Measurements from ENCODE around the gene AHNAK2.
"Not testable (repeated sequence)": the region's sequence is repeated elsewhere in the genome, so short reads cannot be mapped to it uniquely, and the experiment has no call there.

The AHNAK2 gene

DNA sequence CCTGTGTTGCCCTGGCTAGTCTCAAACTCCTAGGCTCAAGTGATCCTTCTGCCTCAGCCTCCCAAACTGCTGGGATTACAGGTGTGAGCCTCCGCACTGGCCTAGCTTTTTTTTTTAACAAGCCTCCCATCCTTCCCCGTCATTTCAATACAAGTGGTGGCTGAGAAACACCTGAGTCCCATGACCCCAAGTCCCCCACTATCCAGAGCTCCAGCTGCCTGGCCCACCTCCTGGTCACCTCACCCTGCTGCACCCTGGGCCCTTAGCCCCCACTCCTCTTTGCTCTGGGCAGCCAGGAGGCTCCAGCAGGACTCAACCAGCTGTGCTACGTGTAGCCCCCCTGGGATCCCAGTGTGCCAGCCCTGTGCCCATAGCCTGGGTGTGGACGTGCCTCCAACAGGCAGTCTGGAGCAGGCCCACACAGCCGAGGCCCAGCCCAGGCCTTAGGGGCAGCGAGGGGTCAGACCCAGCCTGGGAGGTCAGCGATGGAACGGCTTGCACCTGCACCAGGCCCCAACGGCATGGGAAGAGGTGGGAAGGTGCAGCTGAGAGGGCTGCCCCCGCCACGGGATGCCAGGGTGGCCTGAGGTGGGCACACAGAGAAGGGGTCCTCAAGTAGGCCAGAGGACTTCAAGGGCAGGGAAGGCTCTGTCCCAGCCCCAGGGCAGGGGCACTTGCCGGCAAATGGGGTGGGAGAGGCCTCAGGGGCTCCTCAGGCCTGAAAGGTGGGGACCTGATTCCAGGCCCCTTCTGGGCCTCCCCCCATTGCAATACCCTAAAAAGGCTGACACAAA lies 6.5 kb downstream of the AHNAK2 start:
- no peak for FAIRE-seq

DNA sequence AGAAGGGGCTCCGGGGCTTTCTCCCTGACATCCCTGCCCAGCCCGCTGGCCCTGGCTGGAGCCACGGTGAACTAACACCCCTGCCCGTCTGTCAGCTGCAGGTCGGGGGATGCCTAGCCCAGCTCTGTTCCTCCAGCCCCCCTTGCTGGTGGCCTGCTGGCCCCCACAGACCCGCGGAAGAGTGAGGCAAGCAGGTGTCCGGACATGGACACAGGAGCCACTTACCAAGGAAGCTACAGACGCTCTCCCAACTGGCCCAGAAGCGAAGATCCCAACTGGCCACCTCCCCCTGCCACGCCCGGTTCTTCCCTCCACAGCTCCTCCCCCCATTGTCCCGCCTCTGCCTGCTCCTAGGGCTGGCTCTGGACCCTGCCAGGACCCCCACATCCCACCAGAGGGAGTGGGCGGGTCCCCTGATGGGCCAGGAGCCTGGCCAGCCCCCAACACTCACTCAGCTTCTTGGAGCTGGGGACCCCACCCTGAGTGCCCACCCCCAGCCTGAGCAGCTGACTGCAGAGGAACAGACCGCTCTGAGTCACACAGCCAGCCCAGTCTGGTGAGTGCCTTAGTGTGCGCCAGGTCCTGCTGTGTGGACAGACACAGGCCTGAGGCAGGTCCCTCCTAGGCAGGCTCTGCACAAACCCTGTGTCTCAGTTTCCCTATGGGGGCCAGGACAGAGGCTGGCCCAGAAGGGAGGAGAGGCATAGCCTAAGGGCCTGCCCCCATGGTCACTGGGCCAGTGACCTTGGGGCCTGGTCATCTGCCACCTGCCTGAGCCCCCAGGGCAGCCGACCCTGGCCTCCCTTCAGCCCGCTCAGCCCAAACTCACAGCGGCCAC lies 7.7 kb downstream of the AHNAK2 start:
- no peak for FAIRE-seq

DNA sequence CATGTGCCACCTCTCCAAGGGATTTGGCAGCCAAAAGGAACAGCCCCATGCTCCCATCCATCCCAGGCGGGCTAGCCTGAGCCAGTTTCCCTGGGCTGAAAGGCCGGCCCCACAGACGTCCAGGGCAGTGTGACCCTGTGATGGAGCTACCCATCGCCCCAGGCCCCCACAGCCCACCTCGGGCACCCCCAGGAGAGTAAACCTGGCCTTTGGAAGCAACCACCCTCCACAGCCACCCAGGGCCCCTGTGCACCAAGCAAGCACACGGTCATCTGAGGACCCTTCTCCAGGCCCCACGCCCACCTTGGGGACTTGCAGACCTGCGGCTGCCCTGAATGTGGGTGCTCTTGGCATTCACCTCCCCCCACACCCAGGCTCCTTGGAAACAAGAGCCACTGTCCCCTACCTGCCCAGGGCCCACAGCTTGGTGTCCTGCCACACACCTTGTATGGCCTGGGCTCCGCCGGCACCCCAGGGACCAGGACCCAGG lies 8.4 kb downstream of the AHNAK2 start:
- FAIRE-seq: no peak

DNA sequence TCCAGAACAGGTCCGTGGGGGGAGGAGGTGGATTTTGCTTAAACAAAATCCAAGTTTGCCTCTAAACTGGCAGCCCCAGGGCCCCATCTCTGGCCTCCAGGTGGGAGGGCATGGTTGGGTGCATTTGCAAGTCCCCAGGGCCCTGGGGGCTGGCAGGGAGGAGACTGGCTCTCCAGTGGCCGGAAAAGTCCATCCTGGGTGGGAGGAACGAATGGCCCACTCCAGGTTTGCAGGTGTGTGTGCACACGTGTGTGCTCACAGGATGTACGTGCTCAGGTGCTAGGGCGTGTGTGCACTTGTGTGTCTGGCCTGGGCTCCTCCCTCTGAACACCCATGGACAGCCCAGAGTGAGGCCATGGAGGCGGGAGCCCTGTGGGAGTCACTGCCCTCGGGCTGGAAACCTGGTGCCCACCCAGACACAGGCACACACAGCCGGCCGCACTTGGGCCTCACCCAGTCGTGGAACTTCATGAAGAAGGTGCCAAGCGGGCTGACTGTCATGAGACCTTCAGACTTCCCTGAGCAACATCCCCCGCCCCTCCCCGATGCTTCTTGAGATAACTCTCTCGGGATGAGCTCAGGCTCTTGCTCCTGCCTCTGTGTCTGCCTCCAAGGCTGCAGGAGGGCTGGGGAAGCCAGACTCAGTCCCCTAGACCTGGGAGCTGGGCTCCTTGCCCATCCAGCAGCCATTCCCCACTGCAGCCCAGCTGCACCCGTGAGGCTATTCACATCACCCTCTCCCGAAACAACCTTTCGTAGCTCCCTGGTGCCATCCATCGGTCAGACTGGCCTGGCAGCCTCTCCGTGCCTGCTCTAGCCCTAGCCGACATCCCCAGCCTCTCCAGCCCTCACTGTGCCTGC lies 9.4 kb downstream of the AHNAK2 start:
- no peak for FAIRE-seq

DNA sequence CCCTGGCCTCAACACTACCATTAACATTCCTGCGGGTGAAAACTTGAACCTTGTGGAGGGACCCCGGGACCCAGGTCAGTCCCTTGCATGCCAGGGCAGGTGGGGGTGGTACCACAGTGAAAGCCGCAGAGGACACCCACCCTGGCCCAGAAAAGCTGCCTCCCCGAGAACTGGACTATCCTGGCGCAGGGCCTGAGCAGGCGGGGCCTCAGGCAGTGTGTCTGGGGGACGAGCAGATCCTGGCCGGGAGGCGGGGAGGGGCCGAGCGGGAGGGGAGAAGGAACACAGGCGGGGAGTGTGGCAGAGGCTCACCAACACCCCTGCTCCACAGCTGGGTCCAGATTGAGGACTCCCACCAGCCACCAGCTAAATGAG lies 10.0 kb downstream of the AHNAK2 start:
- FAIRE-seq: no peak

DNA sequence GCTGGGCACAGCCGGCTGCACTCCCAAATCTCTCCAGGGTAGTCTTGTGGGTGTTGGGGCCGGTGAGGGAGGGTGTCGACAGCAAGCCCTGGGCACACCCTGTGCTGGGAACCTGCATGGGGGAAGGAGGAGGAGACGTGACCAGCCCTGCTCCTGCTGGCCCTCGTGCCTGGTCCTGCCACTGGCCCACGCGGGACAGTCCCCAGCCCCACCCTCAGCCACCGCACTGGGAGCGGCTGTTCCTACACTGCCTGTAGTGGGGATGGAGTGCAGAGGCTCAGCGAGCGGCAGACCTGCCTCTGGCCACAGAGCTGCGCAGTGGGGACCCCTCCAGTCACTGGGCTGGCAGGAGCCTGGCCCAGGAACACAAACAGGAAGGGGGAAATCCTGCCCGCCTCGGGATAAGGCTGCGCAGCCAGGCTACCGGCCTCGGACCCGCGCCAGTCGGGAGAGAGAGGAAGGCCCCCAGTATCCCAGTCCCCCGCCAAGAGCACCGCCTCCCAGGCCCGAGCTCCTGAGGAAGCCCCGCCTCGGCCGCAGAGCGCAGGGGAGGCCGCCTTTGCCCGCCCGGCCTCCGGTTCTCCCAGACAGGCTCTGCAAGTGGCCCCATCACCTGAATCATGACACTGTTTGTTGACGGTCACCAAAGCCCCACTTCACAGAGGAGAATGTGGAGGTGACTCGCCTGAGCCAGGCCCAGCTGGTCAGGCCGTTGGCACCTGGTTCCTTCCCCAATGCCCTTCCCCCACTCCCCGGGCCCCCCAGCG lies 10.6 kb downstream of the AHNAK2 start:
- no peak for FAIRE-seq

DNA sequence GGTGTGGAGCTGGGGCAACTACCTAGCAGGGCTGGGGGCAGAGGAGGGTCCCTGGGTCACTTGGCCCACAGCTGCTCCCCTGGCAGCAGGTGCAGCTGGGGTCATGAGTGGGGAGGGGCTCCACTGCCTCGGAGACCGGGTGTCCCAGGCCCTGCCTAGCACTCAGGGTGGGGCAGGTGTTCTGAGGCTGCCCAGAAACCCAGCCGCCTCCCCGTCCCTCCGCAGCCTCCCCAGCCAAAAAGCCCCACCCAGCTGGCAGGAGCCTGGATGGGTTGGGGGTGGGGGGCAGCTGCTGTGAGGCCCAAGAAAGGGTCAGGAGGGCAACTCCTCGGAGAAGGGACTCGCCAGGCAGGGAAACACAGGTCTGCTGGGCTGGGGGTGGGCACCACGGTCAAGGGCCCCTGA lies 11.2 kb downstream of the AHNAK2 start:
- no peak for FAIRE-seq

DNA sequence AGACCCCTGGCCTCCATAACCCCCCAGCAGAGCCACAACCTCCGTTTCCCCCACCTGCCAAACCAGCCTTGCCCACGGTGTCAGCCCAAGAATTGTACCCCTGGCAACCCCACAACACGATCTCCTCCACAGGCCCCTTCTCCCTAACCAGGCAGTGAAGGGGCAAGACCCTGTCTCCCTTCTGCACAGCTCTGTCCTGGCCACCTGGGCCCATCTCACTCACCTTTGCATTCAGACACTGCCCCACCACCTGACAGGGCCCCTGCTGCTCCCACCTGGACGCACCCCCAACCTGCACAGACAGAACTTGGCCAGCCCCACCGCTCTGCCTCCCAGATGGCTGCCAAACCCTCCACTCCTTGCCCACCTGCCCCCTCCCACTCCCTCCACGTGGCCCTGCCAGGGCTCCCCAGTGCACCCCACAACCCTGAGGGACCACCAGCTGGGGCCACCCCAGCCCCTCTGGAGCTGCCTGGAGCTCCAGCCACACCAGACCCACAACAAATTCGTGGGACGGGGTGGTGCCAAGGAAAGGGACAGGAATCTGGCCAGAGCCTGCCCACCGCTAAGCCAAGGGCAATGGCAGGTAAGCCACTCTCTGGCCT lies 11.8 kb downstream of the AHNAK2 start:
- FAIRE-seq: no peak

DNA sequence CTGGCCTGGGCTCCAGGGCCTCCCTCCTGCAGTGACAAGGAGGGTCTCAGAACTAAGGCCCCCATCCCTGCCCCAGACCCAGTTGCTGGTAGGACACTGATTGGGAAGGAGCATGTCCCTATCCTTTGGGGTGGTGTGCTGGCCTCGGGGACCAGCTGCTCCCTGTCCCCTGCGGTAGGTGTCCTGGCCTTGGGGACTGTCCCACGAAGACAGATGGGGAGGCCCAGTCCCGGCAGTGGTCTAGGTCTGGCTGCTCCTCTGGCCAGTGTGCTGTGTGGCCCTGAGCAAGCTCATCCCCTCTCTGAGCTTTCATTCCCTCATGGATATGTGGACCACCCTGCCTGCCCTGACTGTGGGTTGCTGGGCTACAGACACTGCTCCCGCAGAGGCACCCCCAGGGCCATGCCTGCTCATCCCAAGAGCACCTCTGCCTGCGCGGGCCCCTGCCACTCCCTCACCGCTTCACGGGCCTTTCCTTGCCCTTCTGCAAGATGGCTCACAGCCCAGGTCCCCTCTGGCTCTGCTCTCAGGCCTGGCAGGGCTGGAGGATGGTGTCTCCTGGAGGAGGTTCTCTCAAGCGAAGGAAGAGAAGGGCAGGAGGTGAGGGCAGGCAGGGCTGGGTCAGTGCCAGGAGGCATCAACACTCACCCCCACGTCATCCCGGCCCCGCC lies 12.5 kb downstream of the AHNAK2 start:
- no peak for FAIRE-seq

DNA sequence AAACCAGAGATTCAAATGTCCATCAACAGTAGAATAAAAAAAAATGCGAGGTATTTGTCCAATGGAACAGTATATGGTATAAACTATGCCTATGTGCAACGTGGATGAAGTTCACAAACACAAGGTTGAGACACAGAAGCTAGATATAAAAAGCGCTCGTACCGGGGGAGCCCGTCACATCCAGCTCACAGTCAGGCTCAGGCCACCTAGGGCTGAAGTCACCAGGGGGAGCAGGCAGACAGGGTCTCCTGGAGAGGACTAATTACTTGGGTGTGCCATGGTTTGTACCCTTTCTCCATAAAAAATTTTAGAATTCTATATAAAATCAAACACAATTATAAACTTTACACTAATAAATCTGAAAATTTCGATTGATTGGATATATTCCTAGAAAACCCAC lies 13.6 kb downstream of the AHNAK2 start:
- FAIRE-seq: no peak

DNA sequence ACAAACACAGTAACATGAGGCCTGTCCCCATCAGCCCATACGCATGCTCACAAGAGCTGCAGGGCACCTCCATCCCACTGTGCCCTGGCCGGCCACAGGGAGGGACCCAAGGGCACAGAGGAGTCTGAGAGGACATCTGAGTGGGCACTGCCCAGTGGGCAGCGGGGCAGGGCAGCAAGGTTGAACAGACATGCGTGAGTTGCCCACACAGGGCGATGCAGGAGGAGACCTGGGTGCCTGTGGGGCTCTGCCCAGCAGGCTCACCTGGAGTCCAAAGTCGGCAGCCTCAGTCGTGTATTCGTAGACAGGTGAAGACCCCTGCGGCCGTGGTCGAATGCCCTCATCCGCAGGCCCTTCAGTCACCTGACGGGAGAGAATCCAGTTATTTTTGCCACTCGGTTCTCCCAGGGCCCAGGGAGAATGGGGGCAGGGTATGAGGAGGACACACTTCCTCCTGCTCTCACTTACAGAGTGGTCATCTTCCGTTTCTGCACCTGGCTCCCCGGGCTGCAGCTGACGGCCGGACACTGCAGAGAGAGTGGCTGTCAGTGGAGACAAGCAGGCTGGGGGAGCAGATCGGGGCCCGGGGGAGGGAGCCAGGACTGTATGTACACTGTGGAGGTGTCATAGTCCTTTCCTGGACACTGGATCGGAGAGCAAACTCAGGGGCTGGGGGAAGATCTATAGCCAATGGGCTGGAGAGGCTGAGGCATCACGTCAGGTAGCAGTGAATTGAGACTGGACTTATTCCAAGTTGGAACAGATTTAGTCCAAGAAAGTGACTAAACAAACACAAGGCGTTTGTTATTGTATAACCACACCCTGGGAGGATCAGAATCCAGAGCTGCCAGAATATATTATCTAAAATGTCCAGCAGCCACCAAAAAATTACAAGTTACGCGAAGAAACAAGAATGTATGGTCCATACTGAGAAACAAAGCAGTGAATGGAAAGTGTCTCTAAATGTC lies 20.7 kb downstream of the AHNAK2 start:
- no peak for FAIRE-seq

DNA sequence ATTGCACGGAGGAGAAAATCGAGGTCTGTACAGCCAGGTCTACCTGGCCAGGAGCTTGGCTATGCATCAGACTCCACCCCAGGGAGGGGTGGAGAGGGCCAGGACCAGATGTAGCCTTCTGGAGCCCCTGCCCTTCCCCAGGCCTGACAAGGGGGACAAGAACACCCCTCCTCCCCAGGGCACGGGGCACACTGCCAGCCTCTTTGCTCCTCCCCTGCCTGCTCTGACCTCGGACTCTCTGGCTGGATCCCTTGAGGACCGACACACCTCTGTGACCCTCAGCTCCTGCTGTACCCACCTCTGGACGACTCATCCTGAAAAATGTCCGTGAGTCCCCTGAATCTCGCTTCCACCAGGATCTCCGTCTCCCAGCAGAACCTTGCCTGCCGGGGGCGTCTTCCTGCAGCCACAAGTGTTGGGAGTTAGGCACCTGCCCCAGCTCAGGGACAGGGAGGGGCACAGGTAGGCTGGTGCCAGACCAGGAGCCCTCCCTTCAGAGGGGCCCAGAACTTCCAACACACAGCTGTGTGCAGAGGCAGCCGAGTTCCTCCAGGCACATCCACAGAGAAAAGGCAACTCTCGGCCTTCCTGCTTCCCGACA lies 21.8 kb downstream of the AHNAK2 start:
- FAIRE-seq: no peak

DNA sequence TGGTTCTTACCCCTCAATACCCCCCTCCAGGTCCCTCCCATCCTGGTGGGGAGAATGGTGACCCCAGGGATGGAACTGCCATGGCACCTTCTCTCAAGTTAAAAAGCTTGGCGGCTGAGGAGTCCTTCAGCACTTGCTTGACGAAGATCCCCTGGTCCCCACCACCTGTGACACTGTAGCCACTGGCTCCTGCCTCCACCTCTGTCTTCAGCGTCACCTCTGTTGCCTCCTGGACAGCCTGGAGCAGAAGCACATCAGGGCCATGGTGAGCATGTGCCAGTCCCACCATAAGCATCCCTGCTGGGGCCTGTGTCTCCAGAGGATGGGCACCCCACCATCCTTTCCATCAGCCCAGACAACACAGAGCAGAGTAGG lies 22.8 kb downstream of the AHNAK2 start:
- no peak for FAIRE-seq

DNA sequence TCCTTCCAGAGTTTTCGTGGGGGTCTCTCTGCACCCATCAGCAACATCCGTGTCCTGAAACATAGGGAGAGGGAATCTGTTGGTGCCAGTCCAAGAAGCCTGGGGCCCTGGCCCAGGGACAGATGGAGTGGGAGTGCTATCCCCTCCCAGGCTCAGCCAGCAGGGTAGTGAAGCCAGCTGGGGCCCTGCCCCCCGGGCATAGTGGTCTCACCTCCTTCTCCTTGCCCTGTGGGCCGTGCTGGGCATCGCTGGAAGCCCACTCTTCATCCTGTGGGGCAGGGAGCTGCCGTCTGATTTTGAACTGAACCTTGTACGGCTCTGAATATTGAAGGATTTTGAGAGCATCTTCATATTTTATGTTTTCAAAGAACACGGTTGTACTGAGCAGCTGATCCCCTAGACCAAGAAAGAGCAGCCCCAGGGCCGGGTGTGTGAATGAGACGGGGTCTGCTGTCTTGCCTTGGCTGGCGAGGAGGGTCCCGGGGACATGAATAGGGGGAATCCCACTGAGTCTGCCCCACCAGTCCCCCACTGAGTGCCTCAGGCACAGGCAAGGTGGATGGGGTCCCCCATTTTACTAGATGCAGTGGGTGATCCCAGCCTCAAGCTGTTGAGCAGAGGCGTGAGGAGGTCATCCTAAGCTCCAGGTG lies 23.3 kb downstream of the AHNAK2 start:
- no peak for FAIRE-seq

DNA sequence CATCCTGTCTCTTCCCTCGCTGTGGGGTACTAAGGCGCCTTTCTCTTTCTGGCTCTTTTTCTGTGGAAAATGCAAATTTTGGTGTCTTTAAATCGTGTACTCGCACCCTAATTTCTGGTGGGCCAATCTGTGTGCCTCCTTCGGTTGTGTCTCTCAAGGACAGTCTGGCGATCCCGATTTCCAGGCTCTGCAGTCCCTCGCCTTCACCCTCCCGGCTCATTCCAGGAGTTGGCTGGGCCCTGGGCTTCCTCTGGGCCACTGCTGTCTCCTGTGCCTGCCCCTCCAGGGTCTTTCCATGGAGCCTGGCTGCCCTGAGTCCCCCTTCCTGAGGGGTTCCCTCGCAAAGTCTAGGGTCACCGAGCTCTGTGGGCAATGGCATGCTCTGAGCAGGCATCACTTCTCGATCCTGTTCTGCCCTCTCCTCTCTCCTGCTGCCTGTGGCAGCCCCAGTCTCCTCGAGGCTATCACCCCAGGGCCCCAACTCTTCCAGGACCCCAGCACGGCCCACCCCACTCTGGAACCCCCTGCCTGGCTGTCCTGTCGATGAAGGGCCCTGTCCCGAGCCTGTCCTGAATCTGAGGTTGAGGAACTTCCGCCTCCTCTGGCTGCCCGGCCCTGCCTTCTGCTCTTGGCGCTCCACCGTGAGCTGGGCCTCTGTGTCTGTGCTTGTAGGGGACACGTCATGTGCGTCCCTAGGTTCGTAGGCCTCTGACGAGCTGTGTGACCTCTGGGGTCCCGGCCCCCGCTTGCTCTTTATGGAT lies 24.1 kb downstream of the AHNAK2 start:
- no peak for FAIRE-seq

DNA sequence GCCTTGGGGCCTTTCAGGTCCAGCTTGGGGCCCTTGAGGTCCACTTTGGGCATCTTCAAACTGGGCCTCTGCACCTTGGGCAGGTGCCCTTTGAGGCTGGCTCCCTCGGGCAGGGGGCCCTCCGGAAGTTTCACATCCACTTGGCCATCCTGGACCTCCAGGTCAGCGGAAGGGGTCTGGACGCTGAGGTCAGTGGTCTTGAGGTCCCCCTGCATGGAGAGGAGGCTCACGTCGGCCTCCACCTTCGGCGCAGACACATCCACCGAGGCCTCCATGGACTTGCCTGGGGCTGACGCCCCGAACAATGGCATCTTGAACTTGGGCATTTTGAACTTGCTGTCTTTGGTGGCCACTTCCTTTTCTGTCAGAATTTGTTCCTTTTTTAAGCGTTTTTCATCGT lies 25.1 kb downstream of the AHNAK2 start:
- FAIRE-seq: no peak

DNA sequence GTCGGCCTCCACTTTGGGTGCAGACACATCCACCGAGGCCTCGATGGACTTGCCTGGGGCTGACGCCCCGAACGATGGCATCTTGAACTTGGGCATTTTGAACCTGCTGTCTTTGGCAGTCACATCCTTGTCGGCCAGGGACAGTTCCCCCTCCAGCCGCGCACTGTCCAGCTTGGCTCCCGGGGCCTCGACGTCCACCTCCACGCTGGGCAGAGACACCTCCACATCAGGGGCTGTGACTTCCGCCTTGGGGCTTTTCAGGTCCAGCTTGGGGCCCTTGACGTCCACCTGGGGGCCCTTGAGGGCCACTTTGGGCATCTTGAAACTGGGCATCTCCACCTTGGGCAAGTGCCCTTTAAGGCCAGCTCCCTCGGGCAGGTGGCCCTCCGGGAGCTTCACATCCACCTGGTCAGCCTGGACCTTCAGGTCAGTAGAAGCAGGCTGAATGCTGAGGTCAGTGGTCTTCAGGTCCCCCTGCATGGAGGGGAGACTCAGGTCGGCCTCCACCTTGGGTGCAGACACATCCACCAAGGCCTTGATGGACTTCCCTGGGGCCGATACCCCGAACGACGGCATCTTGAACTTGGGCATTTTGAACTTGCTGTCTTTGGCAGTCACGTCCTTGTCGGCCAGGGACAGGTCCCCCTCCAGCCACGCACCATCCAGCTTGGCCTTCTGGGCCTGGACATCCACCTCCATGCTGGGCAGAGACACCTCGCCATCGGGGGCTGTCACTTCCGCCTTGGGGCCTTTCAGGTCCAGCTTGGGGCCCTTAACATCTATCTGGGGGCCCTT lies 26.1 kb downstream of the AHNAK2 start:
- not testable (repeated sequence) for FAIRE-seq

Data from colon (tissue), 2 donors.